GM18505 (cell line): ENCODE data around the gene STK32C.

Experiments used
- ATAC-seq: cut with Tn5 transposase; IDR thresholded peaks from one replicate; pipeline ENCODE4 v1.9.1; 2021; ENCODE audit not compliant: unreplicated experiment
- POLR2A ChIP-seq: IDR thresholded peaks from 4 replicates; pipeline ENCODE4 v1.6.1; 2011; ENCODE audit warnings: borderline replicate concordance; ENCODE audit not compliant: insufficient read depth, insufficient read length; ENCODE audit errors: extremely low read depth

The STK32C gene

GRCh38 chr10:132205650-132206376 is 101.9 kb downstream of the STK32C start:
- TF ChIP-seq POLR2A, result no peak
- no peak for ATAC-seq

GRCh38 chr10:132204781-132205473 is 102.8 kb downstream of the STK32C start:
- TF ChIP-seq POLR2A, result no peak
- no peak for ATAC-seq

GRCh38 chr10:132204078-132204780 is 103.5 kb downstream of the STK32C start:
- TF ChIP-seq POLR2A, result no peak
- no peak for ATAC-seq

GRCh38 chr10:132203256-132204077 is 104.3 kb downstream of the STK32C start:
- no peak for ATAC-seq
- no peak for TF ChIP-seq POLR2A

GRCh38 chr10:132202070-132202970 is 105.4 kb downstream of the STK32C start:
- TF ChIP-seq POLR2A, result no peak
- no peak for ATAC-seq

- no peak for ATAC-seq
- no peak for TF ChIP-seq POLR2A
These were observed 106.4 kb downstream of the STK32C start for GRCh38 chr10:132201111-132201969.

GRCh38 chr10:132200344-132201110 is 107.2 kb downstream of the STK32C start:
- TF ChIP-seq POLR2A, result no peak
- ATAC-seq, result no peak

- no peak for TF ChIP-seq POLR2A
- ATAC-seq, result no peak
These were observed 107.9 kb downstream of the STK32C start for GRCh38 chr10:132199854-132200311.

GRCh38 chr10:132199268-132199853 is 108.4 kb downstream of the STK32C start:
- TF ChIP-seq POLR2A, result no peak
- ATAC-seq, result no peak
